Mononuclear cell (primary cell): ENCODE results near the gene UGT1A10. TPM values are rescaled to one million over a fixed set of nuclear protein-coding genes. Genes with fewer than 3 reads are reported as not detected.

Experiments used
- H3K27me3 ChIP-seq: 2 replicates; pipeline ENCODE4 v1.6.0; 2011; ENCODE audit warnings: low read length, control low read depth; ENCODE audit not compliant: insufficient read depth
- H3K4me1 ChIP-seq: 2 replicates; pipeline ENCODE4 v1.5.1; 2011; ENCODE audit warnings: mild to moderate bottlenecking, low read length, control low read depth; ENCODE audit not compliant: insufficient read depth
- H3K4me3 ChIP-seq: 2 replicates; pipeline ENCODE4 v1.5.1; 2011; ENCODE audit warnings: mild to moderate bottlenecking, low read length, moderate library complexity
- H3K9me3 ChIP-seq: 2 replicates; pipeline ENCODE4 v1.5.1; 2011; ENCODE audit warnings: low read depth, mild to moderate bottlenecking, control low read depth, low read length
- total RNA-seq: library from RNA; depleted of rRNA; stranded (reverse); fragments of >200 nt; gene quantifications from one replicate; pipeline ENCODE4 v1.2.3, GENCODE V29; 2012

UGT1A10 gene
- total RNA-seq, 1 donor, result not detected

GRCh38 chr2:233803292-233803911 is 167.2 kb downstream of the UGT1A10 start:
- no peaks in the 10 kb centered on the region for H3K9me3 ChIP-seq
- no peaks in the 10 kb centered on the region for H3K4me1 ChIP-seq
- no peak overlapping the region for H3K4me3 ChIP-seq
- no peaks in the 10 kb centered on the region for H3K27me3 ChIP-seq

GRCh38 chr2:233803994-233804393 is 167.7 kb downstream of the UGT1A10 start:
- Histone ChIP-seq H3K4me1 (no peaks in the 10 kb centered on the region), H3K4me3 (no peak overlapping the region), H3K27me3 (no peaks in the 10 kb centered on the region), H3K9me3 (no peaks in the 10 kb centered on the region)

GRCh38 chr2:233807215-233807865 is 171.1 kb downstream of the UGT1A10 start:
- Histone ChIP-seq H3K9me3 (no peaks in the 10 kb centered on the region), H3K4me3 (no peak overlapping the region), H3K27me3 (no peaks in the 10 kb centered on the region), H3K4me1 (no peaks in the 10 kb centered on the region)

- no peaks in the 10 kb centered on the region for H3K27me3 ChIP-seq
- H3K4me3 ChIP-seq, result no peak overlapping the region
- no peaks in the 10 kb centered on the region for H3K9me3 ChIP-seq
- H3K4me1 ChIP-seq, result no peaks in the 10 kb centered on the region
These were observed 172.0 kb downstream of the UGT1A10 start for GRCh38 chr2:233807966-233808935.

- Histone ChIP-seq H3K4me3 (no peak overlapping the region), H3K27me3 (no peaks in the 10 kb centered on the region), H3K9me3 (no peaks in the 10 kb centered on the region), H3K4me1 (no peaks in the 10 kb centered on the region)
These were observed 174.1 kb downstream of the UGT1A10 start for GRCh38 chr2:233810385-233810784.

GRCh38 chr2:233811087-233811486 is 174.8 kb downstream of the UGT1A10 start:
- H3K4me3 ChIP-seq, result no peak overlapping the region
- H3K9me3 ChIP-seq, result no peaks in the 10 kb centered on the region
- H3K27me3 ChIP-seq, result no peaks in the 10 kb centered on the region
- no peaks in the 10 kb centered on the region for H3K4me1 ChIP-seq

GRCh38 chr2:233811732-233812131 is 175.5 kb downstream of the UGT1A10 start:
- Histone ChIP-seq H3K4me1 (no peaks in the 10 kb centered on the region), H3K4me3 (no peak overlapping the region), H3K27me3 (no peaks in the 10 kb centered on the region), H3K9me3 (no peaks in the 10 kb centered on the region)

- H3K4me1 ChIP-seq, result no peaks in the 10 kb centered on the region
These were observed 177.2 kb downstream of the UGT1A10 start for GRCh38 chr2:233813236-233814055.

GRCh38 chr2:233814056-233814835 is 178.0 kb downstream of the UGT1A10 start:
- H3K4me3 ChIP-seq, result no peak overlapping the region
- H3K9me3 ChIP-seq, result no peaks in the 10 kb centered on the region
- H3K4me1 ChIP-seq, result no peaks in the 10 kb centered on the region
- H3K27me3 ChIP-seq, result no peaks in the 10 kb centered on the region

More at GRCh38 chr2:233813236-233814055, 177.2 kb downstream of the UGT1A10 start:
- H3K27me3 ChIP-seq, result no peaks in the 10 kb centered on the region
- H3K4me3 ChIP-seq, result no peak overlapping the region
- H3K9me3 ChIP-seq, result no peaks in the 10 kb centered on the region

- Histone ChIP-seq H3K27me3 (no peaks in the 10 kb centered on the region), H3K4me3 (no peak overlapping the region), H3K4me1 (no peaks in the 10 kb centered on the region), H3K9me3 (no peaks in the 10 kb centered on the region)
These were observed 179.6 kb downstream of the UGT1A10 start for GRCh38 chr2:233815861-233816260.

- no peak overlapping the region for H3K4me3 ChIP-seq
- H3K27me3 ChIP-seq, result no peaks in the 10 kb centered on the region
- H3K9me3 ChIP-seq, result no peaks in the 10 kb centered on the region
These were observed 180.1 kb downstream of the UGT1A10 start for GRCh38 chr2:233816334-233816733.

GRCh38 chr2:233816771-233817170 is 180.5 kb downstream of the UGT1A10 start:
- Histone ChIP-seq H3K27me3 (no peaks in the 10 kb centered on the region), H3K4me3 (no peak overlapping the region), H3K9me3 (no peaks in the 10 kb centered on the region), H3K4me1 (no peaks in the 10 kb centered on the region)

More at GRCh38 chr2:233816334-233816733, 180.1 kb downstream of the UGT1A10 start:
- no peaks in the 10 kb centered on the region for H3K4me1 ChIP-seq

GRCh38 chr2:233817361-233817911 is 181.2 kb downstream of the UGT1A10 start:
- H3K4me1 ChIP-seq, result no peaks in the 10 kb centered on the region
- no peaks in the 10 kb centered on the region for H3K27me3 ChIP-seq
- no peak overlapping the region for H3K4me3 ChIP-seq
- H3K9me3 ChIP-seq, result no peaks in the 10 kb centered on the region
